ENCODE data around the gene DCLK1. TPM values are rescaled to one million over a fixed set of nuclear protein-coding genes. Genes with fewer than 3 reads are reported as not detected.

DCLK1 gene
- total RNA-seq, 1 donor from 2014 or later, result 6.4 TPM

- H3K4me1 Mint-ChIP-seq, result peaks cover 5% of the 10 kb centered on the region
- H3K9me3 Mint-ChIP-seq, result peaks cover 18% of the 10 kb centered on the region
- H3K4me1 ChIP-seq, result no peaks in the 10 kb centered on the region
Measured at GRCh38 chr13:35747594-35747993, 383.6 kb downstream of the DCLK1 start.

GRCh38 chr13:35744566-35745178 is 386.5 kb downstream of the DCLK1 start:
- Histone ChIP-seq H3K4me1 (no peaks in the 10 kb centered on the region), H3K27me3 (no peaks in the 10 kb centered on the region), H3F3A (ENCODE audit: low read depth) (no peaks in the 10 kb centered on the region), H3K79me2 (ENCODE audit: low read depth) (no peaks in the 10 kb centered on the region), H3K4me2 (no peak overlapping the region), H4K20me1 (ENCODE audit: low read depth) (no peaks in the 10 kb centered on the region), H3K36me3 (no peaks in the 10 kb centered on the region), H2AFZ (replicated peaks) (no peak overlapping the region), H3K9me3 (ENCODE audit: low read depth) (peaks cover 7% of the 10 kb centered on the region), H3K9ac (no peak overlapping the region), H3K27ac (no peak overlapping the region), H3K4me3 (no peak overlapping the region)
- H3K4me1 Mint-ChIP-seq, result peaks cover 5% of the 10 kb centered on the region
- peaks cover 6% of the 10 kb centered on the region for H3K9me3 Mint-ChIP-seq
- DNase-seq (ENCODE audit: low spot score), result no peak
- H3K27ac Mint-ChIP-seq, result no peak overlapping the region
- TF ChIP-seq, protein P1, sequence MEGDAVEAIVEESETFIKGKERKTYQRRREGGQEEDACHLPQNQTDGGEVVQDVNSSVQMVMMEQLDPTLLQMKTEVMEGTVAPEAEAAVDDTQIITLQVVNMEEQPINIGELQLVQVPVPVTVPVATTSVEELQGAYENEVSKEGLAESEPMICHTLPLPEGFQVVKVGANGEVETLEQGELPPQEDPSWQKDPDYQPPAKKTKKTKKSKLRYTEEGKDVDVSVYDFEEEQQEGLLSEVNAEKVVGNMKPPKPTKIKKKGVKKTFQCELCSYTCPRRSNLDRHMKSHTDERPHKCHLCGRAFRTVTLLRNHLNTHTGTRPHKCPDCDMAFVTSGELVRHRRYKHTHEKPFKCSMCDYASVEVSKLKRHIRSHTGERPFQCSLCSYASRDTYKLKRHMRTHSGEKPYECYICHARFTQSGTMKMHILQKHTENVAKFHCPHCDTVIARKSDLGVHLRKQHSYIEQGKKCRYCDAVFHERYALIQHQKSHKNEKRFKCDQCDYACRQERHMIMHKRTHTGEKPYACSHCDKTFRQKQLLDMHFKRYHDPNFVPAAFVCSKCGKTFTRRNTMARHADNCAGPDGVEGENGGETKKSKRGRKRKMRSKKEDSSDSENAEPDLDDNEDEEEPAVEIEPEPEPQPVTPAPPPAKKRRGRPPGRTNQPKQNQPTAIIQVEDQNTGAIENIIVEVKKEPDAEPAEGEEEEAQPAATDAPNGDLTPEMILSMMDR (IDR thresholded peaks at IDR 0.05), result no peak
- TF ChIP-seq EZH2 (IDR thresholded peaks at IDR 0.05) (no peak), EZH2phosphoT487 (IDR thresholded peaks at IDR 0.05) (no peak)
- no peaks in the 10 kb centered on the region for H3K36me3 Mint-ChIP-seq
- H3K27me3 Mint-ChIP-seq (ENCODE audit: insufficient read depth, low read depth), result peaks cover 6% of the 10 kb centered on the region
- H3K4me3 Mint-ChIP-seq, result no peak overlapping the region

More at GRCh38 chr13:35747594-35747993, 383.6 kb downstream of the DCLK1 start:
- Histone ChIP-seq H3K4me3 (no peak overlapping the region), H2AFZ (replicated peaks) (no peak overlapping the region), H3K9me3 (ENCODE audit: low read depth) (peaks cover 12% of the 10 kb centered on the region), H3F3A (ENCODE audit: low read depth) (no peaks in the 10 kb centered on the region), H3K4me2 (no peak overlapping the region), H3K27me3 (no peaks in the 10 kb centered on the region), H3K36me3 (no peaks in the 10 kb centered on the region), H3K9ac (no peak overlapping the region), H3K27ac (no peak overlapping the region), H3K79me2 (ENCODE audit: low read depth) (no peaks in the 10 kb centered on the region), H4K20me1 (ENCODE audit: low read depth) (no peaks in the 10 kb centered on the region)
- TF ChIP-seq, protein P1 (IDR thresholded peaks at IDR 0.05), result no peak
- TF ChIP-seq EZH2phosphoT487 (IDR thresholded peaks at IDR 0.05), result no peak
- no peak for TF ChIP-seq EZH2 (IDR thresholded peaks at IDR 0.05)
- peaks cover 2% of the 10 kb centered on the region for H3K27me3 Mint-ChIP-seq (ENCODE audit: insufficient read depth, low read depth)
- no peak overlapping the region for H3K4me3 Mint-ChIP-seq
- no peak for DNase-seq (ENCODE audit: low spot score)
- no peak overlapping the region for H3K27ac Mint-ChIP-seq
- H3K36me3 Mint-ChIP-seq, result no peaks in the 10 kb centered on the region

GRCh38 chr13:35744144-35744543 is 387.0 kb downstream of the DCLK1 start:
- no peaks in the 10 kb centered on the region for H4K20me1 ChIP-seq (ENCODE audit: low read depth)
- no peaks in the 10 kb centered on the region for H3K4me1 ChIP-seq
- no peaks in the 10 kb centered on the region for H3F3A ChIP-seq (ENCODE audit: low read depth)
- no peak for DNase-seq (ENCODE audit: low spot score)
- H3K4me3 ChIP-seq, result no peak overlapping the region
- H3K9me3 ChIP-seq (ENCODE audit: low read depth), result peaks cover 1% of the 10 kb centered on the region
- no peak overlapping the region for H3K27ac ChIP-seq
- no peak overlapping the region for H2AFZ ChIP-seq (replicated peaks)
- H3K27me3 Mint-ChIP-seq (ENCODE audit: insufficient read depth, low read depth), result peaks cover 4% of the 10 kb centered on the region
- H3K79me2 ChIP-seq (ENCODE audit: low read depth), result no peaks in the 10 kb centered on the region
- H3K9ac ChIP-seq, result no peak overlapping the region
- H3K4me2 ChIP-seq, result no peak overlapping the region
- H3K9me3 Mint-ChIP-seq, result peaks cover 3% of the 10 kb centered on the region
- H3K27ac Mint-ChIP-seq, result no peak overlapping the region
- TF ChIP-seq EZH2phosphoT487 (IDR thresholded peaks at IDR 0.05) (no peak), EZH2 (IDR thresholded peaks at IDR 0.05) (no peak)
- TF ChIP-seq, protein P1 (IDR thresholded peaks at IDR 0.05), result no peak
- H3K4me3 Mint-ChIP-seq, result no peak overlapping the region
- peaks cover 5% of the 10 kb centered on the region for H3K4me1 Mint-ChIP-seq
- H3K27me3 ChIP-seq, result no peaks in the 10 kb centered on the region
- no peaks in the 10 kb centered on the region for H3K36me3 ChIP-seq
- H3K36me3 Mint-ChIP-seq, result no peaks in the 10 kb centered on the region
